ENCODE results near the gene TNFSF4. TPM values are rescaled to one million over a fixed set of nuclear protein-coding genes. Genes with fewer than 3 reads are reported as not detected.
"Not testable (repeated sequence)": the region's sequence is repeated elsewhere in the genome, so short reads cannot be mapped to it uniquely, and the experiment has no call there.

TNFSF4 gene
- total and polyA plus RNA-seq, 2 experiments from 2014 or later, result 1.4 to 2.7 TPM

DNA sequence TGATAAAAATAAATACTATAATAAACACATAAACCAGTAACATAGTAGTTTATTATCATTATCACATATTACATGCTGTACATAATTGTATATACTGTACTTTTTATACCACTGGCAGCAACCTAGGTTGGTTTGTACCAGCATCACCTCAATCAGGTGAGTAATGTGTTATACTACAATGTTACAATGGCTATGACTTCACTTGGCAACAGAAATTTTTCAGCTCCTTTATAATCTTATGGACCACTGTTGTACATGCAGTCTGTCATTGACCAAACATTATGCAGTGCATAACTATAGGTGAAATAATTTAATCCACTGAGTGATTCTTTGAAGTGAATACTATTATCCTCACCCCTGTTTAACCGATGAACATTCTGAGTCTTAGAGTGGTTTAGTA lies 44.5 kb downstream of the TNFSF4 start:
- TF ChIP-seq, protein P1, sequence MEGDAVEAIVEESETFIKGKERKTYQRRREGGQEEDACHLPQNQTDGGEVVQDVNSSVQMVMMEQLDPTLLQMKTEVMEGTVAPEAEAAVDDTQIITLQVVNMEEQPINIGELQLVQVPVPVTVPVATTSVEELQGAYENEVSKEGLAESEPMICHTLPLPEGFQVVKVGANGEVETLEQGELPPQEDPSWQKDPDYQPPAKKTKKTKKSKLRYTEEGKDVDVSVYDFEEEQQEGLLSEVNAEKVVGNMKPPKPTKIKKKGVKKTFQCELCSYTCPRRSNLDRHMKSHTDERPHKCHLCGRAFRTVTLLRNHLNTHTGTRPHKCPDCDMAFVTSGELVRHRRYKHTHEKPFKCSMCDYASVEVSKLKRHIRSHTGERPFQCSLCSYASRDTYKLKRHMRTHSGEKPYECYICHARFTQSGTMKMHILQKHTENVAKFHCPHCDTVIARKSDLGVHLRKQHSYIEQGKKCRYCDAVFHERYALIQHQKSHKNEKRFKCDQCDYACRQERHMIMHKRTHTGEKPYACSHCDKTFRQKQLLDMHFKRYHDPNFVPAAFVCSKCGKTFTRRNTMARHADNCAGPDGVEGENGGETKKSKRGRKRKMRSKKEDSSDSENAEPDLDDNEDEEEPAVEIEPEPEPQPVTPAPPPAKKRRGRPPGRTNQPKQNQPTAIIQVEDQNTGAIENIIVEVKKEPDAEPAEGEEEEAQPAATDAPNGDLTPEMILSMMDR (IDR thresholded peaks at IDR 0.05; ENCODE audit: low read depth, low read length), result no peak
- H3K4me3 ChIP-seq, result no peak overlapping the region
- no peaks in the 10 kb centered on the region for H3K27me3 ChIP-seq
- no peaks in the 10 kb centered on the region for H3K9me3 ChIP-seq (ENCODE audit: low read depth)
- no peak overlapping the region for H3K27ac ChIP-seq
- H3K4me1 ChIP-seq (ENCODE audit: low read depth), result no peaks in the 10 kb centered on the region
- DNase-seq (ENCODE audit: low read depth in 1 of 2, low spot score in 1 of 2), result no peak
- H3K36me3 ChIP-seq, result no peaks in the 10 kb centered on the region

- peak in 1 of 2 donors; percentile 53 for DNase-seq (ENCODE audit: low read depth in 1 of 2, low spot score in 1 of 2)
- Histone ChIP-seq H3K27me3 (no peaks in the 10 kb centered on the region), H3K4me1 (ENCODE audit: low read depth) (no peaks in the 10 kb centered on the region), H3K4me3 (no peak overlapping the region), H3K27ac (no peak overlapping the region), H3K9me3 (ENCODE audit: low read depth) (no peaks in the 10 kb centered on the region), H3K36me3 (no peaks in the 10 kb centered on the region)
- TF ChIP-seq, protein P1 (IDR thresholded peaks at IDR 0.05; ENCODE audit: low read depth, low read length), result no peak
Observed at GRCh38 chr1:173161510-173162221, 45.5 kb downstream of the TNFSF4 start.

- not testable (repeated sequence) for H3K27me3 ChIP-seq; H3K36me3 ChIP-seq; H3K27ac ChIP-seq; H3K4me1 ChIP-seq (ENCODE audit: low read depth); H3K9me3 ChIP-seq (ENCODE audit: low read depth); H3K4me3 ChIP-seq; DNase-seq (ENCODE audit: low read depth in 1 of 2, low spot score in 1 of 2)
Observed at GRCh38 chr1:173153964-173154363, 53.2 kb downstream of the TNFSF4 start.

- TF ChIP-seq, protein P1 (IDR thresholded peaks at IDR 0.05; ENCODE audit: low read depth, low read length), result no peak
- Histone ChIP-seq H3K36me3 (no peaks in the 10 kb centered on the region), H3K4me3 (no peak overlapping the region), H3K27ac (no peak overlapping the region), H3K9me3 (ENCODE audit: low read depth) (no peaks in the 10 kb centered on the region), H3K4me1 (ENCODE audit: low read depth) (no peaks in the 10 kb centered on the region), H3K27me3 (no peaks in the 10 kb centered on the region)
- no peak for DNase-seq (ENCODE audit: low read depth in 1 of 2, low spot score in 1 of 2)
Observed at GRCh38 chr1:173153503-173153902, 53.6 kb downstream of the TNFSF4 start.

DNA sequence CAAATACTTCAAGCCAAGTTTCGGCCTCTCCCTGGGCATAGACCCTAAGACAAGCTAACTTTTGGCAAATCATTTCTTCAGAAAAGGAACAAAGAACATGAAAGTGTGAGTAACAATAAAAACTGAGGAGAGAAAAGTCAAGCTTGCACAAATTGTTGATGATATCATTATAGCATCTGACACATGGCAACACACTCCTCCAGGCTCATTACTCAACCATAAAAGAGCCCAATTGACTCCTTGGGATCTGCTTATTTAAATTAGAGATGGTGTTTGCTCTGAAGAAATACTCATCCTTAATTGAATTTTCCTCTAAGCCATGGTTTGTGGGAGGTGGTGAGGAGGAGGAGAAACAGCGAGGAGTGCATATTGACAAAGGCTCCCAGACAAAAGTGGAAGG lies 54.5 kb downstream of the TNFSF4 start:
- TF ChIP-seq, protein P1 (IDR thresholded peaks at IDR 0.05; ENCODE audit: low read depth, low read length), result no peak
- Histone ChIP-seq H3K27ac (no peak overlapping the region), H3K27me3 (no peaks in the 10 kb centered on the region), H3K4me3 (no peak overlapping the region), H3K9me3 (ENCODE audit: low read depth) (no peaks in the 10 kb centered on the region), H3K36me3 (no peaks in the 10 kb centered on the region), H3K4me1 (ENCODE audit: low read depth) (no peaks in the 10 kb centered on the region)
- DNase-seq (ENCODE audit: low read depth in 1 of 2, low spot score in 1 of 2), result no peak

DNA sequence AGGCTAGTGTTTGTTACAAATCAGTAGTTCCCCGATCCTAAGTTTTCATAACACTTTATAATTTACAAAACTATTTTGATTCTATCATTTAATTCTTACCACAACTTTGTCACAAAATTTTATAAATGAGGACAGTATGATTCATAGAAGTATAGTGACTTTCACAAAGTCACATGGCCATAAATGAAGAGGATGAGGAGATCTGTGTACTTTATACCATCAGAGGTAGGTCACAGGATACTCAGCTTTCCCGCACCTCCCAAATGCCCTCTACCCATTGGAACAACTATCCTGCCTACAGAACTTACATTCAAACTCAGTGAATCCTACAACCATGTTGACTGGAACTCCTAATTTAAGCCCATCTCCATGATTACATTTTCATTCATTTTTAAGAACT lies 56.3 kb downstream of the TNFSF4 start:
- Histone ChIP-seq H3K4me3 (no peak overlapping the region), H3K27me3 (no peaks in the 10 kb centered on the region), H3K27ac (no peak overlapping the region), H3K4me1 (ENCODE audit: low read depth) (no peaks in the 10 kb centered on the region), H3K9me3 (ENCODE audit: low read depth) (no peaks in the 10 kb centered on the region), H3K36me3 (no peaks in the 10 kb centered on the region)
- DNase-seq (ENCODE audit: low read depth in 1 of 2, low spot score in 1 of 2), result no peak
- TF ChIP-seq, protein P1 (IDR thresholded peaks at IDR 0.05; ENCODE audit: low read depth, low read length), result no peak

Data from cardiac muscle cell (in vitro differentiated cells and primary cell).